Neural cell (in vitro differentiated cells): ENCODE data around the gene GSX2. TPM values are rescaled to one million over a fixed set of nuclear protein-coding genes. Genes with fewer than 3 reads are reported as not detected.
A peak's percentile ranks its signal among the peaks of the same experiment; 100 is the strongest.

ENCODE experiments used
- H2AFZ ChIP-seq: fragments of 200-600, 300-800 bp; sonication (generic), shearing (Covaris generic); 2 replicates; pipeline ENCODE4 v1.6.0; 2014; ENCODE audit warnings: low read depth, mild to moderate bottlenecking, antibody characterized with exemption, low read length, moderate library complexity
- H3F3A ChIP-seq: fragments of 200-600 bp; shearing (Covaris generic); 2 replicates; pipeline ENCODE4 v1.6.1; 2016; ENCODE audit warnings: mild to moderate bottlenecking, moderate library complexity, mixed read lengths, antibody characterized with exemption, low read length; ENCODE audit not compliant: insufficient read depth, poor library complexity, severe bottlenecking
- H3K27ac ChIP-seq: fragments of 200-600, 300-800 bp; sonication (generic), shearing (Covaris generic); 2 replicates; pipeline ENCODE4 v1.5.1; 2014; ENCODE audit warnings: mild to moderate bottlenecking, low read length, moderate library complexity
- H3K27me3 ChIP-seq: fragments of 300-800, 200-600 bp; sonication (generic), shearing (Covaris generic); 2 replicates; pipeline ENCODE4 v1.6.0; 2014; ENCODE audit warnings: mild to moderate bottlenecking, low read depth, low read length, moderate library complexity; ENCODE audit not compliant: insufficient read depth
- H3K36me3 ChIP-seq: fragments of 300-800, 200-600 bp; sonication (generic), shearing (Covaris generic); 2 replicates; pipeline ENCODE4 v1.5.1; 2014; ENCODE audit warnings: mild to moderate bottlenecking, antibody characterized with exemption, low read length, moderate library complexity; ENCODE audit not compliant: insufficient read depth
- H3K4me2 ChIP-seq: fragments of 300-800, 200-600 bp; sonication (generic), shearing (Covaris generic); 2 replicates; pipeline ENCODE4 v1.6.0; 2014; ENCODE audit warnings: mild to moderate bottlenecking, low read length
- H3K4me3 ChIP-seq: fragments of 300-800, 200-600 bp; sonication (generic), shearing (Covaris generic); 2 replicates; pipeline ENCODE4 v1.5.1; 2014; ENCODE audit warnings: mild to moderate bottlenecking, low read length, moderate library complexity
- H3K79me2 ChIP-seq: fragments of 200-600 bp; shearing (Covaris generic); replicated peaks from 2 replicates; pipeline ENCODE4 v1.6.0; 2014; ENCODE audit warnings: mild to moderate bottlenecking, low read length, moderate library complexity; ENCODE audit not compliant: insufficient read depth
- H3K9ac ChIP-seq: fragments of 300-800, 200-600 bp; sonication (generic), shearing (Covaris generic); 2 replicates; pipeline ENCODE4 v1.6.1; 2016; ENCODE audit warnings: mild to moderate bottlenecking, low read length, mixed read lengths
- H3K9me2 ChIP-seq: fragments of 200-600 bp; shearing (Covaris generic); 2 replicates; pipeline ENCODE4 v1.6.1; 2016; ENCODE audit warnings: mild to moderate bottlenecking, low read length, mixed read lengths; ENCODE audit not compliant: insufficient read depth
- H3K9me3 ChIP-seq: fragments of 200-600, 300-800 bp; sonication (generic), shearing (Covaris generic); 2 replicates; pipeline ENCODE4 v1.6.1; 2016; ENCODE audit warnings: mild to moderate bottlenecking, mixed run types, low read length, moderate library complexity, mixed read lengths
- H4K20me1 ChIP-seq: fragments of 200-600 bp; shearing (Covaris generic); 2 replicates; pipeline ENCODE4 v1.6.1; 2016; ENCODE audit warnings: mild to moderate bottlenecking, mixed run types; ENCODE audit not compliant: insufficient read depth
- EP300 ChIP-seq: fragments of 450-650 bp; conservative IDR thresholded peaks from 2 replicates; pipeline ENCODE4 v1.6.1; 2014; ENCODE audit warnings: antibody characterized with exemption, mild to moderate bottlenecking, moderate library complexity; ENCODE audit not compliant: poor library complexity, severe bottlenecking
- EZH2 ChIP-seq: fragments of 200-600, 300-800 bp; shearing (Covaris generic), sonication (generic); IDR thresholded peaks from 2 replicates; pipeline ENCODE4 v1.6.1; 2014; ENCODE audit warnings: antibody characterized with exemption, low read length, borderline replicate concordance, mild to moderate bottlenecking; ENCODE audit not compliant: insufficient read depth, poor library complexity, severe bottlenecking
- MXI1 ChIP-seq: fragments of 450-650 bp; conservative IDR thresholded peaks from 2 replicates; pipeline ENCODE4 v1.6.1; 2014; ENCODE audit warnings: antibody characterized with exemption, mild to moderate bottlenecking; ENCODE audit not compliant: poor library complexity, severe bottlenecking
- POLR2AphosphoS5 ChIP-seq: IDR thresholded peaks from 2 replicates; pipeline ENCODE4 v1.6.1; 2012
- RAD21 ChIP-seq: fragments of 450-650 bp; conservative IDR thresholded peaks from 2 replicates; pipeline ENCODE4 v1.6.1; 2014; ENCODE audit warnings: antibody characterized with exemption, mild to moderate bottlenecking, moderate library complexity
- REST ChIP-seq: IDR thresholded peaks from 2 replicates; pipeline ENCODE4 v1.6.1; 2012; ENCODE audit warnings: borderline replicate concordance
- SMC3 ChIP-seq: fragments of 450-650 bp; conservative IDR thresholded peaks from 2 replicates; pipeline ENCODE4 v1.6.1; 2014; ENCODE audit warnings: antibody characterized with exemption, mild to moderate bottlenecking, moderate library complexity; ENCODE audit not compliant: poor library complexity
- TAF1 ChIP-seq: IDR thresholded peaks from 2 replicates; pipeline ENCODE4 v1.6.1; 2012; ENCODE audit warnings: low read depth
- polyA plus RNA-seq: library from polyadenylated mRNA; depleted of rRNA; stranded (reverse); fragments of >200 nt; gene quantifications from 2 replicates; pipeline ENCODE4 v1.2.3, GENCODE V29; 2014
- TF ChIP-seq, protein P1 (sequence below): fragments of 450-650 bp; IDR thresholded peaks from 2 replicates; pipeline ENCODE4 v1.5.1; 2014; ENCODE audit warnings: antibody characterized with exemption, mild to moderate bottlenecking, moderate library complexity; ENCODE audit not compliant: poor library complexity, severe bottlenecking

Gene GSX2
- polyA plus RNA-seq, 1 donor from 2014 or later = 0.87 TPM

- peaks cover 79% of the 10 kb centered on the region for H3K27me3 ChIP-seq
- H3K9me3 ChIP-seq = no peaks in the 10 kb centered on the region
- H3K9me2 ChIP-seq = no peaks in the 10 kb centered on the region
- H4K20me1 ChIP-seq = no peaks in the 10 kb centered on the region
- H3K27ac ChIP-seq = no peak overlapping the region
- TF ChIP-seq REST = no peak
- TF ChIP-seq EP300 = no peak
- no peak for TF ChIP-seq MXI1
- TF ChIP-seq, protein P1, sequence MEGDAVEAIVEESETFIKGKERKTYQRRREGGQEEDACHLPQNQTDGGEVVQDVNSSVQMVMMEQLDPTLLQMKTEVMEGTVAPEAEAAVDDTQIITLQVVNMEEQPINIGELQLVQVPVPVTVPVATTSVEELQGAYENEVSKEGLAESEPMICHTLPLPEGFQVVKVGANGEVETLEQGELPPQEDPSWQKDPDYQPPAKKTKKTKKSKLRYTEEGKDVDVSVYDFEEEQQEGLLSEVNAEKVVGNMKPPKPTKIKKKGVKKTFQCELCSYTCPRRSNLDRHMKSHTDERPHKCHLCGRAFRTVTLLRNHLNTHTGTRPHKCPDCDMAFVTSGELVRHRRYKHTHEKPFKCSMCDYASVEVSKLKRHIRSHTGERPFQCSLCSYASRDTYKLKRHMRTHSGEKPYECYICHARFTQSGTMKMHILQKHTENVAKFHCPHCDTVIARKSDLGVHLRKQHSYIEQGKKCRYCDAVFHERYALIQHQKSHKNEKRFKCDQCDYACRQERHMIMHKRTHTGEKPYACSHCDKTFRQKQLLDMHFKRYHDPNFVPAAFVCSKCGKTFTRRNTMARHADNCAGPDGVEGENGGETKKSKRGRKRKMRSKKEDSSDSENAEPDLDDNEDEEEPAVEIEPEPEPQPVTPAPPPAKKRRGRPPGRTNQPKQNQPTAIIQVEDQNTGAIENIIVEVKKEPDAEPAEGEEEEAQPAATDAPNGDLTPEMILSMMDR = no peak
- no peak for TF ChIP-seq RAD21
- no peak for TF ChIP-seq SMC3
- TF ChIP-seq POLR2AphosphoS5 = no peak
- TF ChIP-seq TAF1 = no peak
- no peak for TF ChIP-seq EZH2
- no peak overlapping the region for H2AFZ ChIP-seq
- peaks cover 21% of the 10 kb centered on the region for H3K79me2 ChIP-seq
- no peaks in the 10 kb centered on the region for H3K36me3 ChIP-seq
- no peak overlapping the region for H3K9ac ChIP-seq
- H3F3A ChIP-seq = peaks cover 5% of the 10 kb centered on the region
- no peak overlapping the region for H3K4me3 ChIP-seq
- H3K4me2 ChIP-seq = no peak overlapping the region
Measured at GRCh38 chr4:54104907-54105306, 4.9 kb downstream of the GSX2 start.

DNA sequence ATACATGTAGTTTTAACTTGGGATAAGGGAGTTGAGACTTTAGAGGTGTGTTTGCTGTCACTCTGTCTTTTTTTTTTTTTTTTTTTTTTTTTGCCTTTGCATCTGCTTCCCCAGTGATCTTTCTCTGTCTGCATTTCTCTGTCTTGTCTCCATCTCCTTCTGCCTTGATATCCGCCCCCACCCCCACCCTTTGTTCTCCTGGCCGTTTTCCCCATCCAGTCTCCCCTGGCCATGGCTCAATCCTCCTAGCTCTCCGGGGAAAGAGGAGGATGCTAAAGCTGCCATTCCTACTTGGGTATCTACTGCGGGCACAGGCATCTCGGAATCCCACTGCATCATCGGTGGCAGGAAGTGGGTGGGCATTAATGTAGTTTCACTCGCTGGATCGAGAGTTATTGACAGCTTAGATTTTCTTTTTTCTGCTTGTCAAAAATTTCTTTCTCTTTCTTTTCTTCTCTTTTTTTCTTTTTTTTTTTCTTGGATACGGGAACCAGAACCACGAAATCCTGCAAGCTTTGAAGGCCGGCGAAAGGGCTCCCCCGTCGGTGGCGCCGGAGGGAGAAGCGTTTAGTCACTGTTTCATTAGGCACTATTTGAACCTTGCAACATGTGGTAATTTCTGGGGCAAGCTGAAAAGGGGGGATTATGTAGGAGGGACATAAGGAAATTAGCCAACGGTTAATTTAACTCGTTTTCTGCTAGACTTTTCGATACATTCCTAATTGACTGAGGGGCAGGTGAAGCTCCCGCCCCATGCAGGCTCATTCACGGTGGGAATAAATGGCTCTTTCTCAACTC is 8.2 kb downstream of the GSX2 start:
- Histone ChIP-seq H3K27me3 (peaks cover 56% of the 10 kb centered on the region), H4K20me1 (no peaks in the 10 kb centered on the region), H3K79me2 (no peaks in the 10 kb centered on the region), H3K4me2 (peak overlapping the region; percentile 21), H3K9me2 (no peaks in the 10 kb centered on the region), H3K9me3 (no peaks in the 10 kb centered on the region), H3K4me3 (peak overlapping the region; percentile 40), H2AFZ (no peak overlapping the region), H3K27ac (no peak overlapping the region), H3K9ac (peak overlapping the region; percentile 1), H3K36me3 (no peaks in the 10 kb centered on the region), H3F3A (peaks cover 10% of the 10 kb centered on the region)
- no peak for TF ChIP-seq POLR2AphosphoS5
- no peak for TF ChIP-seq SMC3
- TF ChIP-seq MXI1 = no peak
- TF ChIP-seq, protein P1 = no peak
- TF ChIP-seq EP300 = no peak
- no peak for TF ChIP-seq REST
- TF ChIP-seq EZH2 = no peak
- no peak for TF ChIP-seq TAF1
